GM18517 (cell line): ENCODE results near the gene OR2A12.
"Not testable (repeated sequence)": the region's sequence is repeated elsewhere in the genome, so short reads cannot be mapped to it uniquely, and the experiment has no call there.

ENCODE experiments used
- ATAC-seq: cut with Tn5 transposase; IDR thresholded peaks from one replicate; pipeline ENCODE4 v1.9.1; 2021; ENCODE audit warnings: mild to moderate bottlenecking, moderate library complexity; ENCODE audit not compliant: unreplicated experiment

OR2A12 gene

GRCh38 chr7:144085978-144086377 is at the start of gene OR2A12:
OR2A12 (plus strand) TSS chr7:144086278; CDS start chr7:144095108, 8,830 bp downstream.
- no peak for ATAC-seq

GRCh38 chr7:144036302-144036885 is 49.7 kb upstream of the OR2A12 start:
- no peak for ATAC-seq

GRCh38 chr7:144037414-144038035 is 48.6 kb upstream of the OR2A12 start:
- ATAC-seq: no peak

GRCh38 chr7:144038887-144039286 is 47.2 kb upstream of the OR2A12 start:
- ATAC-seq: no peak

- no peak for ATAC-seq
Observed at GRCh38 chr7:144048648-144049047, 37.4 kb upstream of the OR2A12 start, which contains the start of gene OR2A5. OR2A5 (plus strand) TSS chr7:144048948; CDS start chr7:144050402, 1,454 bp downstream.

GRCh38 chr7:144049491-144049890 is 36.6 kb upstream of the OR2A12 start:
- ATAC-seq: no peak

GRCh38 chr7:144050093-144050492 is 36.0 kb upstream of the OR2A12 start:
- no peak for ATAC-seq

GRCh38 chr7:144050884-144051283 is 35.2 kb upstream of the OR2A12 start:
- ATAC-seq: not testable (repeated sequence)

GRCh38 chr7:144057954-144058353 is 28.1 kb upstream of the OR2A12 start:
- ATAC-seq: no peak

- no peak for ATAC-seq
Observed at GRCh38 chr7:144063710-144064109, 22.4 kb upstream of the OR2A12 start.

- ATAC-seq: no peak
Observed at GRCh38 chr7:144069511-144069910, 16.6 kb upstream of the OR2A12 start, which contains the start of gene OR2A25. OR2A25 (plus strand) TSS chr7:144069811; CDS start chr7:144074220, 4,409 bp downstream.

GRCh38 chr7:144069953-144070352 is 16.1 kb upstream of the OR2A12 start:
- ATAC-seq: no peak

GRCh38 chr7:144074374-144074773 is 11.7 kb upstream of the OR2A12 start:
- ATAC-seq: no peak

- ATAC-seq: no peak
Observed at GRCh38 chr7:144086730-144087129, 652 bp downstream of the OR2A12 start.

GRCh38 chr7:144087230-144087629 is 1.2 kb downstream of the OR2A12 start:
- ATAC-seq: no peak

- ATAC-seq: no peak
Observed at GRCh38 chr7:144090667-144091066, 4.6 kb downstream of the OR2A12 start.

- ATAC-seq: no peak
Observed at GRCh38 chr7:144098776-144099175, 12.7 kb downstream of the OR2A12 start.

GRCh38 chr7:144100607-144101006 is 14.5 kb downstream of the OR2A12 start:
- ATAC-seq: no peak

- no peak for ATAC-seq
Observed at GRCh38 chr7:144102041-144102440, 16.0 kb downstream of the OR2A12 start.

- ATAC-seq: no peak
Observed at GRCh38 chr7:144105211-144105610, 19.1 kb downstream of the OR2A12 start.

- ATAC-seq: no peak
Observed at GRCh38 chr7:144109283-144109682, 23.2 kb downstream of the OR2A12 start, which contains the start of gene OR2A2. OR2A2 (plus strand) TSS chr7:144109583; CDS start chr7:144109583, 0 bp downstream.

GRCh38 chr7:144110272-144110671 is 24.2 kb downstream of the OR2A12 start:
- ATAC-seq: no peak
